Ascending aorta (tissue), 2 donors: ENCODE results near the gene NXF2. TPM values are rescaled to one million over a fixed set of nuclear protein-coding genes. Genes with fewer than 3 reads are reported as not detected.
"Not testable (repeated sequence)": the region's sequence is repeated elsewhere in the genome, so short reads cannot be mapped to it uniquely, and the experiment has no call there.

ENCODE experiments used
- DNase-seq, 2 donors: peaks; one replicate each; pipeline ENCODE4 v3.0.0-alpha.2; 2019; ENCODE audit warnings: low spot score in 2 of 2
- H3K27ac ChIP-seq, 2 donors: fragments of 200-600 bp; sonication (generic); one replicate each; pipeline ENCODE4 v1.5.1; 2016 to 2017; ENCODE audit warnings: mild to moderate bottlenecking in 1 of 2
- H3K27me3 ChIP-seq: fragments of 200-600 bp; sonication (generic); one replicate; pipeline ENCODE4 v1.5.1; 2017
- H3K36me3 ChIP-seq, 2 donors: fragments of 200-600 bp; sonication (generic); one replicate each; pipeline ENCODE4 v1.5.1; 2016
- H3K4me1 ChIP-seq, 2 donors: fragments of 200-600 bp; sonication (generic); one replicate each; pipeline ENCODE4 v1.5.1; 2016 to 2017; ENCODE audit warnings: mild to moderate bottlenecking in 1 of 2
- H3K4me3 ChIP-seq, 2 donors: fragments of 200-600 bp; sonication (generic); one replicate each; pipeline ENCODE4 v1.5.1; 2016 to 2017; ENCODE audit warnings: mild to moderate bottlenecking in 1 of 2
- H3K9me3 ChIP-seq, 2 donors: fragments of 200-600 bp; sonication (generic); one replicate each; pipeline ENCODE4 v1.5.1; 2016
- intact Hi-C: fragments of 100-400 bp; cut with DNase I; formaldehyde crosslinking; loops from one replicate; pipeline ENCODE4 v1.15.1; 2023
- total RNA-seq: library from RNA; depleted of rRNA; stranded (reverse); fragments of >200 nt; gene quantifications from one replicate; pipeline ENCODE4 v1.1.0, GENCODE V29; 2016
- TF ChIP-seq, protein P1 (sequence below), 3 experiments: fragments of 200-600 bp in 2 of 3; fragments of 450-650 bp in 1 of 3; sonication (generic) in 2 of 3; IDR thresholded peaks; one replicate each; pipeline ENCODE4 v1.5.1; 2016 to 2019; ENCODE audit warnings: antibody characterized with exemption in 3 of 3, mild to moderate bottlenecking in 1 of 3, moderate library complexity in 1 of 3

NXF2 gene, protein sequence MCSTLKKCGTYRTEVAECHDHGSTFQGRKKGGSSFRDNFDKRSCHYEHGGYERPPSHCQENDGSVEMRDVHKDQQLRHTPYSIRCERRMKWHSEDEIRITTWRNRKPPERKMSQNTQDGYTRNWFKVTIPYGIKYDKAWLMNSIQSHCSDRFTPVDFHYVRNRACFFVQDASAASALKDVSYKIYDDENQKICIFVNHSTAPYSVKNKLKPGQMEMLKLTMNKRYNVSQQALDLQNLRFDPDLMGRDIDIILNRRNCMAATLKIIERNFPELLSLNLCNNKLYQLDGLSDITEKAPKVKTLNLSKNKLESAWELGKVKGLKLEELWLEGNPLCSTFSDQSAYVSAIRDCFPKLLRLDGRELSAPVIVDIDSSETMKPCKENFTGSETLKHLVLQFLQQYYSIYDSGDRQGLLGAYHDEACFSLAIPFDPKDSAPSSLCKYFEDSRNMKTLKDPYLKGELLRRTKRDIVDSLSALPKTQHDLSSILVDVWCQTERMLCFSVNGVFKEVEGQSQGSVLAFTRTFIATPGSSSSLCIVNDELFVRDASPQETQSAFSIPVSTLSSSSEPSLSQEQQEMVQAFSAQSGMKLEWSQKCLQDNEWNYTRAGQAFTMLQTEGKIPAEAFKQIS
- total RNA-seq: not detected

DNA sequence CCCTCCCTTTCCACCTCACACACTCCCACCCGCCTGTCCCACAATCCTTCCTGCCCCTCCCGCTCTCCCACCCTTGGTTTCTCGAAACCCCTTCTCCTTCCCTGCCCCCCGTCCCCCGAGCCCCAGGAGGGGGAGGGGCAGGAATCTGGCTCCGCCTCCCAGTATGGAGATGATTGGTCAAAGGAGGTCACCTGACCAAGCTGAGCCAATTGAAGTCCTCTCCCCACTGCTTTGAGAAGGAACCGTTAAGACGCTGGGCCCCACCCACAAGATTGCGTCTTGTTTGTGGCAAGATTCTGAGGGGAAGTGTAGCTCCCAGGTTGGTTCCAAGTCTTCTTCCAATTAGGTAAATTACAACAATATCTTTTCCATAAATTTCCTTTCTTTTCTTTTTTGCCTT is at the start of gene NXF2:
TSS of gene NXF2 (plus strand) at position 275 of the 400 bp plus-strand sequence. CDS start 59,912 bp downstream, outside the sequence.
- H3K4me1 ChIP-seq, H3K27me3 ChIP-seq, H3K27ac ChIP-seq, DNase-seq, H3K4me3 ChIP-seq, H3K9me3 ChIP-seq, H3K36me3 ChIP-seq, intact Hi-C loops: not testable (repeated sequence)

DNA sequence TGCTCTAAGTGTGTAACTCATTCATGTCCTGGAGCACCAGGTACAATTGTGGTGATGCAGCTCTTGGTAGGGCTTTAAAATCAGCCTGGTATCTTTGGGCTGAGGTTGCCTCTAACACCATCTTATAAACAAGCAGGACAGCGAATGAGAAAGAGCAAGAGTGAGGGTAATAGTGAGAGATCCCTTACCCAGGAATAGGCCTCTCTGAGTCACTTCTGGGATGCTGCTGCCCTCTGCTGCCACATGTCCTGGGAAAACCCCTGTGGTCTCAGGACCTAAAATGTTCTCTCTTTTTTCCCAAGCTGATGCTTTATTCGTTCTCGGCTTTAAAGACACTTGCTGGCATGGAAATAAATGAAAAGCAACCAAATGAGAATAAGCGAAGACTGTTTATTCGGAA is 39.0 kb upstream of the NXF2 start:
- H3K4me1 ChIP-seq, intact Hi-C loops, H3K27ac ChIP-seq, DNase-seq, H3K27me3 ChIP-seq, H3K9me3 ChIP-seq, H3K4me3 ChIP-seq, H3K36me3 ChIP-seq: not testable (repeated sequence)

DNA sequence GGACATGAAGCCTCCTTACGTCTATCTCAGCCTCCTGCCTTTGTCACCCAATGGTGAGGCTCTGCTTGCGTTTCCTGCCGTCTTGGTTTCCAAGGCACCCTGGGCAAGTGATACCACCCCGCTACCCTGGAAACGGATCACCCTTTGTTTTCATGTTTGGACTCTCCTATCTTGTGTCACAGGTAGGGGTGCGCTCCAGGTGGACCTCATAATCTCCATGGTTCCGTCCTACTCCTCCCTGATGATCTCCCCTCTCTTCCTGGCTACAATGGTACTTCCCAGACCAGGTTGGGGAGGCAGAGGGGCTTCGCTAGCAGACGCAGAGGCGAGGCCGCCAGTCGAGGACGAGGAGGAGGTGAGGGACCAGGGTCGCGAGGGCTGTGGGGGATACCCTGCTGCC is 32.0 kb upstream of the NXF2 start, which contains the start of gene TCP11X1:
TSS of gene TCP11X1 (plus strand) at position 316 of the 400 bp plus-strand sequence.
- H3K4me1 ChIP-seq, H3K4me3 ChIP-seq, H3K27ac ChIP-seq, DNase-seq, H3K27me3 ChIP-seq, H3K9me3 ChIP-seq, intact Hi-C loops, H3K36me3 ChIP-seq: not testable (repeated sequence)

DNA sequence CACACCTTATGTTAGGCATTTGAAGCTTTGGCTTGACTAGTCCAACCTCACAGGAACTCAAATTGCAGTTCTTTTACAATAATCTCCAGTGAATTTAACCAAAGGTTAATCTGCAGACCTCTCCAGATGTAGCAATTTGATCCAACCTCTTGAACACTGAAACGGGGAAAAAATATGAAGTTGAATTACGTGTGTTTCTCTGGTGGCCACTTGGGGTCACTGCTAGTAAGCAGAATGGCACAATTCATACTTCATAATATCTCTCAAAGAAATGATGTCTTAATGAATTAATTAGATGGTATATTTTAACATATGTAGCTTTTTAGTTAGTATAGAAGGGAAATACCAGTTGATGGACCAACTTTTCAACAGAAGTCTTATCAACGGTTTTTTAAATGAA is 30.5 kb upstream of the NXF2 start:
- DNase-seq, H3K9me3 ChIP-seq, H3K27me3 ChIP-seq, H3K27ac ChIP-seq, intact Hi-C loops, H3K36me3 ChIP-seq, H3K4me3 ChIP-seq, H3K4me1 ChIP-seq: not testable (repeated sequence)

DNA sequence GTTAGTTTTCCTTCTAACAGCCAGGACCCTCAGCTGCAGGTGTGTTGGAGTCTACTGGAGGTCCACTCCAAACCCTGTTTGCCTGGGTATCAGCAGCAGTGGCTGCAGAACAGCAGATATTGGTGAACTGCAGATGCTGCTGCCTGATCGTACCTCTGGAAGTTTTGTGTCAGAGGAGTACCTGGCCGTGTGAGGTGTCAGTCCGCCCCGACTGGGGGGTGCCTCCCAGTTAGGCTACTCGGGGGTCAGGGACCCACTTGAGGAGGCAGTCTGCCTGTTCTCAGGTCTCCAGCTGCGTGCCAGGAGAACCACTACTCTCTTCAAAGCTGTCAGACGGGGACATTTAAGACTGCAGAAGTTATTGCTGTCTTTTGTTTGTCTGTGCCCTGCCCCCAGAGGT is 11.3 kb upstream of the NXF2 start:
- H3K4me3 ChIP-seq, H3K4me1 ChIP-seq, H3K9me3 ChIP-seq, H3K27ac ChIP-seq, H3K36me3 ChIP-seq, H3K27me3 ChIP-seq, intact Hi-C loops: not testable (repeated sequence)
- peak in 1 of 2 donors; percentile 3 for DNase-seq

DNA sequence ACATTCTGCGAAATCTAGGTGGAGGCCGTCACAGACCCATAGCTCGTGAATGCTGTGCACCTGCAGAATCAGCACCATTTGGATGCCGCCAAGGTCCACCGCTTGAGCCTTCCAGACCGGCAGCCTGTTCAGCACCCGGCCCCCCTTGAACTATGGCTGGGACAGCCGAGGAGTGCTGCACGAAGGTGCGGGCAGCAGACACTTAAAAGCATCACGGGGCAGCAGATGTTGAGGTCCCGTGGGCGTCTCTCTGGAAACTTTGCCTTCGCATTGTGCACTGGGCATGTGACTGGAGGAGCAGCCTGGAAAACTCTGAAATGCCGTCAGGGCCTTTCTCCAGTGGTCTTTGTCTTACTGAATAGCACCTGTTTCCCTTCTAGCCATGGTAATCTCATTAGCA is 6.7 kb upstream of the NXF2 start:
- DNase-seq, H3K4me1 ChIP-seq, intact Hi-C loops, H3K9me3 ChIP-seq, H3K4me3 ChIP-seq, H3K36me3 ChIP-seq, H3K27me3 ChIP-seq, H3K27ac ChIP-seq: not testable (repeated sequence)

DNA sequence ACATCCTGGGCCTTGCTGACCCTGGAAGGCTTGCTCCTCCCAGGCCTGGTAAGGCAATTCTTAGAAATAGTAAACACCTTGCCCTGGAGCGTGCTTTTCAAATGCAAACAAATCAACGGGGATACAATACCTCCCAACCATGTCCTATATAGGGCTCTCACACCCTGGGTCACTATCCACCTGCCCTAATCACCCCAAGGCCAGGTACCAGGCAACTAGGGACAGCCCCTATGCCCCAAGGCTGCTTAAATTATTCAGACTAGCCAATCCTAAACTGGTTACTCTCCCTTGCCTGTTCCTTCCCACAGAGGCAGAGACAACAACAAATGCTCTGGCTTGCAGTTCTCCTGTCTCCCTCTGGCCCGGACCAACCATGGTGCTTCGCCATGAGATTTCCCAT is 25.3 kb downstream of the NXF2 start:
- DNase-seq, intact Hi-C loops, H3K27me3 ChIP-seq, H3K27ac ChIP-seq, H3K4me1 ChIP-seq, H3K36me3 ChIP-seq, H3K9me3 ChIP-seq, H3K4me3 ChIP-seq: not testable (repeated sequence)

DNA sequence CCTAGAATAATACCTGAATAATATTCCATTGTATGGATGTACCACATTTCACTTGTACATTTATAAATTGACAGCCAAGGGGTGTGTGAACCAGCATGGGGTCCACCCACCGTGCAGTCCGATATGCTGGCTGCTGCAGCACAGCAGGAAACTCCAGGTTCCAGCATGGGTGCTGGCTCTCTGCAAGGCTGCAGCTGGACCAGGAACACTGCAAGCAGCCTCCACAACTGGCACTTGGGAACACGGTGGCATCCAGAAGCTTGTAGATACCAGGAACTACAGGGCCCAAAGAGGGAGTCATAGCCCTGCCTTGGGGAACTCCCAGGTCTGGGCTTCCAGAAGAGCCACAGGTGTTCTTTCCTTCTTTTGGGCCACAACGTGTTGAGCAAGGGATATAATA is 91.2 kb downstream of the NXF2 start:
- Histone ChIP-seq H3K36me3 (no peaks in the 10 kb centered on the region), H3K27ac (no peak overlapping the region), H3K4me3 (no peak overlapping the region), H3K9me3 (no peaks in the 10 kb centered on the region), H3K4me1 (no peaks in the 10 kb centered on the region), H3K27me3 (no peaks in the 10 kb centered on the region)
- TF ChIP-seq, protein P1, sequence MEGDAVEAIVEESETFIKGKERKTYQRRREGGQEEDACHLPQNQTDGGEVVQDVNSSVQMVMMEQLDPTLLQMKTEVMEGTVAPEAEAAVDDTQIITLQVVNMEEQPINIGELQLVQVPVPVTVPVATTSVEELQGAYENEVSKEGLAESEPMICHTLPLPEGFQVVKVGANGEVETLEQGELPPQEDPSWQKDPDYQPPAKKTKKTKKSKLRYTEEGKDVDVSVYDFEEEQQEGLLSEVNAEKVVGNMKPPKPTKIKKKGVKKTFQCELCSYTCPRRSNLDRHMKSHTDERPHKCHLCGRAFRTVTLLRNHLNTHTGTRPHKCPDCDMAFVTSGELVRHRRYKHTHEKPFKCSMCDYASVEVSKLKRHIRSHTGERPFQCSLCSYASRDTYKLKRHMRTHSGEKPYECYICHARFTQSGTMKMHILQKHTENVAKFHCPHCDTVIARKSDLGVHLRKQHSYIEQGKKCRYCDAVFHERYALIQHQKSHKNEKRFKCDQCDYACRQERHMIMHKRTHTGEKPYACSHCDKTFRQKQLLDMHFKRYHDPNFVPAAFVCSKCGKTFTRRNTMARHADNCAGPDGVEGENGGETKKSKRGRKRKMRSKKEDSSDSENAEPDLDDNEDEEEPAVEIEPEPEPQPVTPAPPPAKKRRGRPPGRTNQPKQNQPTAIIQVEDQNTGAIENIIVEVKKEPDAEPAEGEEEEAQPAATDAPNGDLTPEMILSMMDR (IDR thresholded peaks at IDR 0.05): no peak
- no peak for DNase-seq
- intact Hi-C loops: no loop called here

DNA sequence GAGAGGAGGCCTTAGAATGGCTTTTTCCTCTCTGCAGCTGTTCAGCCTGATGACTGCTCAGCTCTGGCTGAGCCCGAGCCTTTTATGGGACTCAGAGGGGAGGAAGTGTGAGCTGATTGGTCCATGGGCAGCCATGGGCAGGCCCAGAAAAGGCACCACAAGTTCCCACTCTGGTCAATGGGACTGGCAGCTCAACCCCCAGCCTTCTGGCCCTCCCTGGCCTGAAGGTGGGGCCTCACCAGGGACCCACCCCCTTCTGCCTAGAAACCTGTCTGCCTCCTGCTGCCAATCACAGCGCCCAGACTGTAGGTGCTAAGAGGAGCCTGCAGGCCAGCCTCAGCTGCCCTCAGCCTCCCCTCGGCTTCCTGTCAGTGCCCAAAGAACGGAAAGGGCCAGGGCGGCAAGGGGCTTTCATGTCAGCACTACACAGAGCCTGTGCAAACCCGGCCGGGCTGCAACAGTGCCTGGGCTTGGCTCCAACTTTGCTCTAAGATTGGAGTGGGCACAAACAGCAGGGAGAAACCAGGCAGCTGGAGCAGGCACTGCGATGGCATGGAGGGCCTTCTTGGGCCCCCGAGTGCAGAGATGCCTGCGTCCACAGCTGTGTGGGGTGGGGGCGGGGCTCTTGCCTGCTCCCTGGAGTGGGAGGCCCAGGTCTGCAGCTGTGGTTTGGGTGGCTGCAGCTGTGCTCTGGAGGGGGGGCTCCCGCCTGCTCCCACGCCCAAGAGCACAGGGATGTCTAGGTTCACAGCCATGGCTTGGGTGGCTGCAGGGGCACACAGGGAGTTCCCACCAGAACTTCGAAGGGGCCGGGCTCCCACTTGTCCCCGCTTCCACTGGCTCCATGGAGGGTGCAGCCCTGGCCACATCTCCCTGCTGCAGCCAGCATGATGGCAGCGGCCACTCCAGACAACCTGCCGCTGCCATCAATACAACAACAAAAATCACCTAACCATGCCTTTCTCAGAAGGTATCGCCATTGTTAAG is 92.6 kb downstream of the NXF2 start:
- H3K4me1 ChIP-seq: no peaks in the 10 kb centered on the region

More for the DNA sequence above, 92.6 kb downstream of the NXF2 start:
- no peak for DNase-seq
- no peak overlapping the region for H3K4me3 ChIP-seq
- TF ChIP-seq, protein P1 (IDR thresholded peaks at IDR 0.05): no peak
- no peaks in the 10 kb centered on the region for H3K36me3 ChIP-seq
- intact Hi-C loops: no loop called here
- H3K27ac ChIP-seq: no peak overlapping the region
- H3K9me3 ChIP-seq: no peaks in the 10 kb centered on the region
- no peaks in the 10 kb centered on the region for H3K27me3 ChIP-seq
